Amygdala (tissue), 56 donors: ENCODE results near the gene PARVB.
"Not testable (repeated sequence)": the region's sequence is repeated elsewhere in the genome, so short reads cannot be mapped to it uniquely, and the experiment has no call there.

Experiments used
- DNase-seq, 56 donors: peaks; one replicate each; lab custom pipeline; 2025; lab: John Stamatoyannopoulos, UW

The PARVB gene

GRCh38 chr22:44047891-44048301, 23.8 kb downstream of the PARVB start:
- DNase-seq: no peak

GRCh38 chr22:44049486-44050231, 25.6 kb downstream of the PARVB start:
- DNase-seq: peak in 27 of 56 donors; percentile 14 to 69 (median 36)

GRCh38 chr22:44050766-44051355, 26.8 kb downstream of the PARVB start:
- no peak for DNase-seq

- DNase-seq: no peak
Measured at GRCh38 chr22:44051358-44051757, 27.3 kb downstream of the PARVB start.

- no peak for DNase-seq
Measured at GRCh38 chr22:44051961-44052360, 27.9 kb downstream of the PARVB start.

GRCh38 chr22:44055805-44056204, 31.7 kb downstream of the PARVB start:
- DNase-seq: no peak

- not testable (repeated sequence) for DNase-seq
Measured at GRCh38 chr22:44056649-44057048, 32.5 kb downstream of the PARVB start.

GRCh38 chr22:44057401-44057987, 33.4 kb downstream of the PARVB start:
- peak in 20 of 56 donors; percentile 7 to 57 (median 28) for DNase-seq

- DNase-seq: no peak
Measured at GRCh38 chr22:44063462-44064371, 39.6 kb downstream of the PARVB start.

GRCh38 chr22:44067033-44067432, 42.9 kb downstream of the PARVB start:
- DNase-seq: no peak

- DNase-seq: no peak
Measured at GRCh38 chr22:44067901-44068300, 43.8 kb downstream of the PARVB start.

GRCh38 chr22:44068422-44069191, 44.5 kb downstream of the PARVB start:
- DNase-seq: peak in 13 of 56 donors; percentile 17 to 64 (median 30)

GRCh38 chr22:44070029-44070428, 45.9 kb downstream of the PARVB start:
- no peak for DNase-seq

GRCh38 chr22:44071781-44072326, 47.8 kb downstream of the PARVB start:
- no peak for DNase-seq

GRCh38 chr22:44074337-44074984, 50.4 kb downstream of the PARVB start:
- DNase-seq: peak in 1 of 56 donors; percentile 21

GRCh38 chr22:44075022-44075421, 50.9 kb downstream of the PARVB start:
- no peak for DNase-seq

GRCh38 chr22:44075670-44076069, 51.6 kb downstream of the PARVB start:
- DNase-seq: no peak

- no peak for DNase-seq
Measured at GRCh38 chr22:44076825-44077224, 52.7 kb downstream of the PARVB start.
